ENCODE measurements around the gene TCFL5. TPM values are rescaled to one million over a fixed set of nuclear protein-coding genes. Genes with fewer than 3 reads are reported as not detected.

The TCFL5 gene
- total RNA-seq, 1 experiment from 2014 or later: 23.8 TPM

- in situ Hi-C loops (cut with HindIII; ENCODE audit: low pct_unique_long_range_greater_than_20kb, low sequenced_read_pairs): no loop called here
- peak; percentile 21; the same call in 1 of the 2 replicates for ATAC-seq
Measured at GRCh38 chr20:62816884-62817873, 44.4 kb downstream of the TCFL5 start, which contains the start of gene COL9A3. Gene COL9A3 (plus strand): TSS chr20:62817050. CDS start chr20:62817065, 15 bp downstream.

More at GRCh38 chr20:62816884-62817873, 44.4 kb downstream of the TCFL5 start, which contains the start of gene COL9A3:
- DNase-seq (ENCODE audit: low read depth, low spot score): no peak
- Histone ChIP-seq H3K9me3 (ENCODE audit: control insufficient read depth, insufficient read depth, low read depth, low read length) (no peaks in the 10 kb centered on the region), H3K4me1 (ENCODE audit: control insufficient read depth, insufficient read depth, low read length) (peaks cover 79% of the 10 kb centered on the region), H3K27ac (ENCODE audit: low read length) (peak within 1 kb of the TSS; percentile 79), H3K36me3 (ENCODE audit: control insufficient read depth, insufficient read depth, low read length) (no peaks in the 10 kb centered on the region), H3K4me3 (ENCODE audit: low read depth in 2 of 2, low read length in 2 of 2) (peak within 1 kb of the TSS; percentile 27 to 46), H3K27me3 (ENCODE audit: control insufficient read depth, insufficient read depth, low read length) (no peaks in the 10 kb centered on the region)
- ChIA-PET POLR2A (no interaction called here), CTCF (no interaction called here)
- TF ChIP-seq TCF7L2 (IDR thresholded peaks at IDR 0.05; ENCODE audit: low read depth, low read length) (0 out of 2 replicates have a peak, but pooled peaks have one; percentile 51), SIN3A (IDR thresholded peaks at IDR 0.05; ENCODE audit: borderline replicate concordance, insufficient read depth, low read depth, low read length) (no peak), REST (IDR thresholded peaks at IDR 0.05; ENCODE audit: insufficient read depth in 1 of 2, low read depth in 2 of 2, low read length in 1 of 2) (no peak), CTCF (IDR thresholded peaks at IDR 0.05) (no peak)
- BruUV-seq (replicated peaks): no TSS peak
- intact Hi-C loops (cut with micrococcal nuclease; ENCODE audit: unreplicated experiment): no loop called here
